Subcutaneous abdominal adipose tissue (tissue), 5 donors: ENCODE results near the gene ZBTB16.
A peak's percentile ranks its signal among the peaks of the same experiment; 100 is the strongest.

ENCODE experiments used
- H3K27ac ChIP-seq: one replicate; pipeline ENCODE4 v1.7.0; 2013; ENCODE audit warnings: low read depth, mild to moderate bottlenecking, inconsistent platforms, low read length, moderate library complexity
- H3K27me3 ChIP-seq, 5 donors: one replicate each; pipeline ENCODE4 v1.7.0; 2013; ENCODE audit warnings: low read length in 5 of 5, inconsistent platforms in 1 of 5; ENCODE audit not compliant: control insufficient read depth in 5 of 5, insufficient read depth in 4 of 5
- H3K36me3 ChIP-seq, 5 donors: one replicate each; pipeline ENCODE4 v1.7.0; 2013; ENCODE audit warnings: low read length in 5 of 5; ENCODE audit not compliant: control insufficient read depth in 5 of 5, insufficient read depth in 5 of 5
- H3K4me1 ChIP-seq, 5 donors: one replicate each; pipeline ENCODE4 v1.7.0; 2013; ENCODE audit warnings: low read length in 5 of 5, mild to moderate bottlenecking in 3 of 5, moderate library complexity in 1 of 5; ENCODE audit not compliant: control insufficient read depth in 5 of 5, insufficient read depth in 5 of 5
- H3K4me3 ChIP-seq, 5 donors: one replicate each; pipeline ENCODE4 v1.7.0; 2013; ENCODE audit warnings: low read length in 5 of 5, low read depth in 1 of 5
- H3K9ac ChIP-seq, 5 donors: one replicate each; pipeline ENCODE4 v1.7.0; 2013; ENCODE audit warnings: low read length in 5 of 5, mild to moderate bottlenecking in 4 of 5, moderate library complexity in 3 of 5
- H3K9me3 ChIP-seq, 5 donors: one replicate each; pipeline ENCODE4 v1.7.0; 2013; ENCODE audit warnings: low read length in 5 of 5; ENCODE audit not compliant: control insufficient read depth in 5 of 5
- donor health status: healthy.
- donor health status: healthy.
- donor health status: healthy.
- donor health status: healthy.
- donor health status: healthy.

The ZBTB16 gene

GRCh38 chr11:114124601-114125144 lies 65.2 kb downstream of the ZBTB16 start:
- Histone ChIP-seq H3K27me3 (no peaks in the 10 kb centered on the region), H3K9ac (no peak overlapping the region), H3K27ac (no peak overlapping the region), H3K9me3 (no peaks in the 10 kb centered on the region), H3K36me3 (peaks cover 13 to 29% (median 25%) of the 10 kb centered on the region in 5 donors), H3K4me1 (peaks cover 14 to 73% (median 51%) of the 10 kb centered on the region in 5 donors), H3K4me3 (no peak overlapping the region)

GRCh38 chr11:114125531-114125930 lies 66.0 kb downstream of the ZBTB16 start:
- Histone ChIP-seq H3K9me3 (no peaks in the 10 kb centered on the region), H3K27ac (no peak overlapping the region), H3K9ac (no peak overlapping the region), H3K4me3 (no peak overlapping the region), H3K27me3 (no peaks in the 10 kb centered on the region), H3K4me1 (peaks cover 16 to 73% (median 54%) of the 10 kb centered on the region in 5 donors), H3K36me3 (peaks cover 13 to 32% (median 25%) of the 10 kb centered on the region in 5 donors)

GRCh38 chr11:114125959-114126358 lies 66.4 kb downstream of the ZBTB16 start:
- H3K4me3 ChIP-seq = no peak overlapping the region
- no peaks in the 10 kb centered on the region for H3K9me3 ChIP-seq
- H3K9ac ChIP-seq = no peak overlapping the region
- H3K4me1 ChIP-seq = peaks cover 18 to 73% (median 56%) of the 10 kb centered on the region in 5 donors
- H3K27ac ChIP-seq = no peak overlapping the region
- H3K27me3 ChIP-seq = no peaks in the 10 kb centered on the region
- H3K36me3 ChIP-seq = peaks cover 13 to 32% (median 25%) of the 10 kb centered on the region in 5 donors

GRCh38 chr11:114128399-114128798 lies 68.9 kb downstream of the ZBTB16 start:
- no peaks in the 10 kb centered on the region for H3K27me3 ChIP-seq
- H3K27ac ChIP-seq = no peak overlapping the region
- H3K9ac ChIP-seq = no peak overlapping the region
- H3K36me3 ChIP-seq = peaks cover 5 to 32% (median 25%) of the 10 kb centered on the region in 5 donors
- peaks cover 15 to 73% (median 58%) of the 10 kb centered on the region in 5 donors for H3K4me1 ChIP-seq
- H3K9me3 ChIP-seq = no peaks in the 10 kb centered on the region
- H3K4me3 ChIP-seq = no peak overlapping the region

GRCh38 chr11:114129142-114129541 lies 69.6 kb downstream of the ZBTB16 start:
- Histone ChIP-seq H3K9ac (peak overlapping the region in 2 of 5 donors; percentile 8 to 19), H3K27me3 (no peaks in the 10 kb centered on the region), H3K27ac (no peak overlapping the region), H3K36me3 (peaks cover 5 to 32% (median 25%) of the 10 kb centered on the region in 5 donors), H3K4me3 (peak overlapping the region in 1 of 5 donors; percentile 5), H3K9me3 (no peaks in the 10 kb centered on the region), H3K4me1 (peaks cover 21 to 76% (median 62%) of the 10 kb centered on the region in 5 donors)

- no peaks in the 10 kb centered on the region for H3K27me3 ChIP-seq
- no peak overlapping the region for H3K9ac ChIP-seq
- no peak overlapping the region for H3K27ac ChIP-seq
- peaks cover 5 to 29% (median 23%) of the 10 kb centered on the region in 5 donors for H3K36me3 ChIP-seq
- H3K4me1 ChIP-seq = peaks cover 21 to 76% (median 67%) of the 10 kb centered on the region in 5 donors
- H3K4me3 ChIP-seq = peak overlapping the region in 1 of 5 donors; percentile 5
- H3K9me3 ChIP-seq = no peaks in the 10 kb centered on the region
Observed at GRCh38 chr11:114129699-114130098, 70.2 kb downstream of the ZBTB16 start.

GRCh38 chr11:114130115-114130576 lies 70.6 kb downstream of the ZBTB16 start:
- Histone ChIP-seq H3K9me3 (no peaks in the 10 kb centered on the region), H3K4me3 (peak overlapping the region in 1 of 5 donors; percentile 5), H3K9ac (peak overlapping the region in 1 of 5 donors; percentile 14), H3K4me1 (peaks cover 21 to 78% (median 71%) of the 10 kb centered on the region in 5 donors), H3K27ac (peak overlapping the region; percentile 29), H3K36me3 (peaks cover 5 to 26% (median 22%) of the 10 kb centered on the region in 5 donors), H3K27me3 (no peaks in the 10 kb centered on the region)

GRCh38 chr11:114130629-114131277 lies 71.2 kb downstream of the ZBTB16 start:
- H3K4me3 ChIP-seq = no peak overlapping the region
- no peaks in the 10 kb centered on the region for H3K9me3 ChIP-seq
- no peaks in the 10 kb centered on the region for H3K27me3 ChIP-seq
- no peak overlapping the region for H3K27ac ChIP-seq
- H3K9ac ChIP-seq = peak overlapping the region in 1 of 5 donors; percentile 14
- peaks cover 22 to 84% (median 77%) of the 10 kb centered on the region in 5 donors for H3K4me1 ChIP-seq
- peaks cover 3 to 23% (median 20%) of the 10 kb centered on the region in 5 donors for H3K36me3 ChIP-seq

GRCh38 chr11:114131461-114131864 lies 72.0 kb downstream of the ZBTB16 start:
- Histone ChIP-seq H3K36me3 (peaks cover 0 to 19% (median 13%) of the 10 kb centered on the region in 5 donors), H3K9ac (no peak overlapping the region), H3K9me3 (no peaks in the 10 kb centered on the region), H3K27ac (no peak overlapping the region), H3K4me3 (no peak overlapping the region), H3K4me1 (peaks cover 23 to 91% (median 84%) of the 10 kb centered on the region in 5 donors), H3K27me3 (no peaks in the 10 kb centered on the region)

- Histone ChIP-seq H3K27ac (peak overlapping the region; percentile 55), H3K36me3 (peaks cover 0 to 9% (median 4%) of the 10 kb centered on the region in 5 donors), H3K9me3 (no peaks in the 10 kb centered on the region), H3K9ac (no peak overlapping the region), H3K4me3 (peak overlapping the region in 2 of 5 donors; percentile 2 to 3), H3K4me1 (peaks cover 23 to 97% (median 92%) of the 10 kb centered on the region in 5 donors), H3K27me3 (no peaks in the 10 kb centered on the region)
Observed at GRCh38 chr11:114132417-114132816, 72.9 kb downstream of the ZBTB16 start.
